ENCODE data around the gene IRF5. TPM values are rescaled to one million over a fixed set of nuclear protein-coding genes. Genes with fewer than 3 reads are reported as not detected.

The IRF5 gene
- total RNA-seq, 2 experiments from 2014 or later: 6.5 to 7.7 TPM

GRCh38 chr7:128902761-128903585 is 34.8 kb upstream of the IRF5 start:
- H3K27me3 Mint-ChIP-seq: peaks cover 14% of the 10 kb centered on the region
- TF ChIP-seq, protein P1, sequence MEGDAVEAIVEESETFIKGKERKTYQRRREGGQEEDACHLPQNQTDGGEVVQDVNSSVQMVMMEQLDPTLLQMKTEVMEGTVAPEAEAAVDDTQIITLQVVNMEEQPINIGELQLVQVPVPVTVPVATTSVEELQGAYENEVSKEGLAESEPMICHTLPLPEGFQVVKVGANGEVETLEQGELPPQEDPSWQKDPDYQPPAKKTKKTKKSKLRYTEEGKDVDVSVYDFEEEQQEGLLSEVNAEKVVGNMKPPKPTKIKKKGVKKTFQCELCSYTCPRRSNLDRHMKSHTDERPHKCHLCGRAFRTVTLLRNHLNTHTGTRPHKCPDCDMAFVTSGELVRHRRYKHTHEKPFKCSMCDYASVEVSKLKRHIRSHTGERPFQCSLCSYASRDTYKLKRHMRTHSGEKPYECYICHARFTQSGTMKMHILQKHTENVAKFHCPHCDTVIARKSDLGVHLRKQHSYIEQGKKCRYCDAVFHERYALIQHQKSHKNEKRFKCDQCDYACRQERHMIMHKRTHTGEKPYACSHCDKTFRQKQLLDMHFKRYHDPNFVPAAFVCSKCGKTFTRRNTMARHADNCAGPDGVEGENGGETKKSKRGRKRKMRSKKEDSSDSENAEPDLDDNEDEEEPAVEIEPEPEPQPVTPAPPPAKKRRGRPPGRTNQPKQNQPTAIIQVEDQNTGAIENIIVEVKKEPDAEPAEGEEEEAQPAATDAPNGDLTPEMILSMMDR (IDR thresholded peaks at IDR 0.05): no peak
- H3K27ac Mint-ChIP-seq: no peak overlapping the region
- H3K36me3 Mint-ChIP-seq (ENCODE audit: low read depth): no peaks in the 10 kb centered on the region
- ChIA-PET CTCF (interaction anchor here (0.7 to 2.9 kb wide), 5 partner anchors 9 to 229 kb away, joined by 3 to 25 read pairs (median 4); no protein-coding TSS in a partner anchor), POLR2A (no interaction called here)
- H3K9me3 Mint-ChIP-seq: peaks cover 4% of the 10 kb centered on the region
- no peak overlapping the region for H3K4me3 Mint-ChIP-seq
- ATAC-seq (no peak), DNase-seq (no peak)
- no peaks in the 10 kb centered on the region for H3K4me1 Mint-ChIP-seq (ENCODE audit: low read depth)
- intact Hi-C loops (cut with micrococcal nuclease): loop anchor here (5.0 kb wide), 1 partner anchor 189 kb away; no protein-coding TSS in a partner anchor

GRCh38 chr7:128903621-128904361 is 33.9 kb upstream of the IRF5 start:
- Mint-ChIP-seq H3K27ac (no peak overlapping the region), H3K36me3 (ENCODE audit: low read depth) (no peaks in the 10 kb centered on the region), H3K27me3 (peaks cover 18% of the 10 kb centered on the region), H3K4me1 (ENCODE audit: low read depth) (no peaks in the 10 kb centered on the region), H3K4me3 (no peak overlapping the region), H3K9me3 (no peaks in the 10 kb centered on the region)
- ChIA-PET POLR2A (no interaction called here), CTCF (interaction anchor here (0.7 to 2.9 kb wide), 5 partner anchors 8 to 230 kb away, joined by 3 to 25 read pairs (median 4); no protein-coding TSS in a partner anchor)
- ATAC-seq (no peak), DNase-seq (no peak)
- TF ChIP-seq, protein P1 (IDR thresholded peaks at IDR 0.05): no peak
- intact Hi-C loops (cut with micrococcal nuclease): loop anchor here (5.0 kb wide), 1 partner anchor 189 kb away; no protein-coding TSS in a partner anchor

- ChIA-PET CTCF (interaction anchor here (1.3 to 2.9 kb wide), 4 partner anchors 21 to 187 kb away, joined by 3 to 25 read pairs (median 6); no protein-coding TSS in a partner anchor), POLR2A (no interaction called here)
- intact Hi-C loops (cut with micrococcal nuclease): loop anchor here (5.0 kb wide), 1 partner anchor 188 kb away; no protein-coding TSS in a partner anchor
- no peak overlapping the region for H3K27ac Mint-ChIP-seq
- no peak overlapping the region for H3K4me3 Mint-ChIP-seq
- ATAC-seq: peak; percentile 91
- peak; percentile 25 for DNase-seq
- H3K9me3 Mint-ChIP-seq: no peaks in the 10 kb centered on the region
- peaks cover 24% of the 10 kb centered on the region for H3K27me3 Mint-ChIP-seq
- no peaks in the 10 kb centered on the region for H3K4me1 Mint-ChIP-seq (ENCODE audit: low read depth)
- H3K36me3 Mint-ChIP-seq (ENCODE audit: low read depth): no peaks in the 10 kb centered on the region
- TF ChIP-seq, protein P1 (IDR thresholded peaks at IDR 0.05): peak; percentile 71
Measured at GRCh38 chr7:128904381-128905197, 33.1 kb upstream of the IRF5 start.

DNA sequence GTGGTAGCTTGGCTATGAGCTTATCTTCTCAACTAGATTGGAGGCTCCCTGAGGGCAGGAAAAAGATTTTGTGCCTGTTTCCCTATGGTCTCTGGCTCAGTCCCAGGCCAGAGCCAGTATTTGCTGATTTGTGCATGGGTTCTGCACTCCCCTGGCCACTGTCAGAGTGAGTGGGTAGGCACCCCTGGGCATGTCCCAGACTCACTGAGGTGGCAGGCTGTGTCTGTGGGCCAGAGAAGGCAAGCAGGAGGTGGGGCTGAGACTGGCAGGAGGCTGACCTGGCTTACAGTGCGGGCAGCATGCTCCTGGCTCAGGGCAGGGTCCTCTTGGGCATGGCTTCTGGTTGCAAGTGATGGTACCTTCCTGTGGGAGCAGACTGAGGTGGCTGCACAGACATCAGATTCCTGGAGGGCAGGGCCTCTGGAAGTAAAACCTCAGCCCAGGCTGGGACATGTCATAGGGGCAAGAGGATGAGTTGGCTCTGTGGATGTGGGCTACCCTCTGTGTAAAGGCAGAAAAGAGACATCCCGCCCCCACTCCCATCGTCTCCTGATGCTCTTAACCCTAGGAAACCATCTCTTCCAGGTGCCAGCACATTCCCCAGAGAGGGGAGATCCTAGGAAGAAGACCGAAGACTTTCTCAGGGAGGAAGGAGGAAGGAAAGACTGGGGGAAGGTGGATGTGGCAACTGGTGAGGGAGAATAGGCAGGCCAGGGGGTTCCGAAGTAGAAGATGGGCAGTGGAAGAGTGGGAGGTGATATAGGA is 31.5 kb upstream of the IRF5 start:
- H3K27me3 Mint-ChIP-seq: peaks cover 34% of the 10 kb centered on the region
- intact Hi-C loops (cut with micrococcal nuclease): no loop called here
- ChIA-PET POLR2A (no interaction called here), CTCF (interaction anchor here (1.4 to 3.1 kb wide), 2 partner anchors 22 to 185 kb away, joined by 3 to 14 read pairs; no protein-coding TSS in a partner anchor)
- TF ChIP-seq, protein P1 (IDR thresholded peaks at IDR 0.05): no peak
- no peak overlapping the region for H3K4me3 Mint-ChIP-seq
- no peaks in the 10 kb centered on the region for H3K9me3 Mint-ChIP-seq
- ATAC-seq: no peak
- no peaks in the 10 kb centered on the region for H3K4me1 Mint-ChIP-seq (ENCODE audit: low read depth)
- H3K27ac Mint-ChIP-seq: no peak overlapping the region
- DNase-seq: no peak
- no peaks in the 10 kb centered on the region for H3K36me3 Mint-ChIP-seq (ENCODE audit: low read depth)
